HepG2 (cell line): ENCODE results near the gene NOTUM. TPM values are rescaled to one million over a fixed set of nuclear protein-coding genes. Genes with fewer than 3 reads are reported as not detected.

Experiments
- ARID3A ChIP-seq: IDR thresholded peaks from 2 replicates; pipeline ENCODE4 v1.6.1; 2012; ENCODE audit warnings: low read depth, low read length, improper control_type of control experiment
- DZIP1 ChIP-seq: sonication (generic); formaldehyde crosslinking; IDR thresholded peaks from 2 replicates; pipeline ENCODE4 v1.5.0; 2020; ENCODE audit warnings: mild to moderate bottlenecking, missing genetic modification reagents
- NFYB ChIP-seq: sonication (generic); formaldehyde crosslinking; IDR thresholded peaks from 2 replicates; pipeline ENCODE4 v1.4.0; 2020; ENCODE audit warnings: missing genetic modification reagents
- SRY ChIP-seq: sonication (generic); formaldehyde crosslinking; IDR thresholded peaks from 2 replicates; pipeline ENCODE4 v1.8.0; 2022; ENCODE audit warnings: mild to moderate bottlenecking, missing genetic modification reagents
- SYNCRIP ChIP-seq: fragments of 200-400 bp; formaldehyde crosslinking; IDR thresholded peaks from 2 replicates; pipeline ENCODE4 v1.6.1; 2018; ENCODE audit warnings: mild to moderate bottlenecking, low read depth, low read length; ENCODE audit not compliant: insufficient read depth
- THAP9 ChIP-seq: sonication (generic); formaldehyde crosslinking; IDR thresholded peaks from 2 replicates; pipeline ENCODE4; 2020; ENCODE audit warnings: missing genetic modification reagents, mild to moderate bottlenecking, borderline replicate concordance
- ZC3H13 ChIP-seq: sonication (generic); formaldehyde crosslinking; IDR thresholded peaks from 2 replicates; pipeline ENCODE4 v1.8.1; 2023; ENCODE audit warnings: mild to moderate bottlenecking, missing genetic modification reagents, moderate library complexity
- ZNF407 ChIP-seq: sonication (generic); formaldehyde crosslinking; IDR thresholded peaks from one replicate; pipeline ENCODE4 v1.5.1; 2020; ENCODE audit warnings: mild to moderate bottlenecking, missing genetic modification reagents; ENCODE audit errors: not compliant biosample characterization
- polyA plus RNA-seq, 8 experiments: library from polyadenylated mRNA; depleted of rRNA in 3 of 8; stranded (reverse) in 7 of 8; unstranded in 1 of 8; fragments of >200 nt; fragmentation: Illumina TruSeq in 4 of 8; extraction: Trizol in 4 of 8; gene quantifications; 2 replicates each; pipeline versions ENCODE4 v1.2.1 to v1.2.3, GENCODE V29; 2011 to 2016; ENCODE audit warnings: low read depth in 4 of 8, missing spikeins in 1 of 8, mixed read lengths in 1 of 8; ENCODE audit not compliant: insufficient read depth in 1 of 8
- total RNA-seq, 5 experiments: library from RNA; depleted of rRNA; stranded (reverse); fragments of >200 nt; fragmentation: Illumina TruSeq; extraction: Trizol; gene quantifications; 2 replicates each; pipeline ENCODE4 v1.2.3, GENCODE V29; 2016; ENCODE audit warnings: low read depth in 1 of 5

NOTUM gene
- total and polyA plus RNA-seq, 2 of the 13 experiments (the other 11 are each of a cell fraction or from before 2014, with no cell fraction given) = 150 to 160 TPM

- TF ChIP-seq ZNF407 (CRISPR knock-in tag) (no peak), DZIP1 (0 out of 2 replicates have a peak, but pooled peaks have one; percentile 40), ZC3H13 (CRISPR knock-in tag) (peak; percentile 53), THAP9 (CRISPR knock-in tag) (no peak), SRY (CRISPR knock-in tag) (no peak), SYNCRIP (no peak), NFYB (CRISPR knock-in tag) (no peak), ARID3A (no peak)
Observed at GRCh38 chr17:82007495-82008257, 46.7 kb upstream of the NOTUM start (continued).
